Stimulated activated CD8-positive, alpha-beta memory T cell treated with anti-CD3 and anti-CD28 coated beads, Interleukin-4, amount 100 ng/mL, for 24 hours (primary cell): ENCODE data around the gene CPNE5.

Source experiments
- DNase-seq: peaks from one replicate; pipeline ENCODE4 v3.0.0-alpha.2; 2020; ENCODE audit warnings: low read depth

Gene CPNE5

GRCh38 chr6:36834576-36835341 lies 4.5 kb downstream of the CPNE5 start:
- no peak for DNase-seq

GRCh38 chr6:36833182-36833789 lies 6.0 kb downstream of the CPNE5 start:
- no peak for DNase-seq

- DNase-seq, result no peak
Measured at GRCh38 chr6:36832313-36832712, 6.9 kb downstream of the CPNE5 start.

GRCh38 chr6:36830577-36830976 lies 8.7 kb downstream of the CPNE5 start:
- DNase-seq, result no peak

- no peak for DNase-seq
Measured at GRCh38 chr6:36829919-36830544, 9.2 kb downstream of the CPNE5 start.

- no peak for DNase-seq
Measured at GRCh38 chr6:36827261-36828079, 11.8 kb downstream of the CPNE5 start.

- DNase-seq, result no peak
Measured at GRCh38 chr6:36826520-36827227, 12.6 kb downstream of the CPNE5 start.

- no peak for DNase-seq
Measured at GRCh38 chr6:36825994-36826393, 13.2 kb downstream of the CPNE5 start.

- DNase-seq, result no peak
Measured at GRCh38 chr6:36825452-36825851, 13.8 kb downstream of the CPNE5 start.

- no peak for DNase-seq
Measured at GRCh38 chr6:36824253-36824652, 15.0 kb downstream of the CPNE5 start.

GRCh38 chr6:36823421-36824096 lies 15.7 kb downstream of the CPNE5 start:
- no peak for DNase-seq

- DNase-seq, result no peak
Measured at GRCh38 chr6:36822506-36823269, 16.6 kb downstream of the CPNE5 start.

GRCh38 chr6:36821581-36822335 lies 17.5 kb downstream of the CPNE5 start:
- DNase-seq, result no peak

GRCh38 chr6:36820700-36821580 lies 18.3 kb downstream of the CPNE5 start:
- no peak for DNase-seq

- DNase-seq, result no peak
Measured at GRCh38 chr6:36818756-36819155, 20.5 kb downstream of the CPNE5 start.

GRCh38 chr6:36817847-36818246 lies 21.4 kb downstream of the CPNE5 start:
- no peak for DNase-seq

GRCh38 chr6:36817176-36817817 lies 21.9 kb downstream of the CPNE5 start:
- no peak for DNase-seq
